Hepatocyte (in vitro differentiated cells): ENCODE measurements around the gene TBX10.

Source experiments
- CTCF ChIP-seq: fragments of 200-600 bp; sonication (generic); IDR thresholded peaks from 2 replicates; pipeline ENCODE4 v1.5.1; 2016; ENCODE audit warnings: antibody characterized with exemption, mild to moderate bottlenecking; ENCODE audit not compliant: poor library complexity
- EZH2 ChIP-seq: fragments of 200-600 bp; sonication (generic); IDR thresholded peaks from 2 replicates; pipeline ENCODE4 v1.6.1; 2016; ENCODE audit warnings: antibody characterized with exemption, mild to moderate bottlenecking, borderline replicate concordance

- no peak for TF ChIP-seq CTCF
- TF ChIP-seq EZH2: no peak
These were observed 52.9 kb downstream of the TBX10 start for GRCh38 chr11:67586568-67587250.
